ENCODE results near the gene ARHGEF39.

- TF ChIP-seq CTCF (IDR thresholded peaks at IDR 0.05) (no peak), ZFX (IDR thresholded peaks at IDR 0.05; ENCODE audit: borderline replicate concordance) (no peak)
These were observed 29.3 kb downstream of the ARHGEF39 start for GRCh38 chr9:35635730-35636129.

Data from 22Rv1 (cell line).